K562 (cell line): ENCODE data around the gene PKD1. TPM values are rescaled to one million over a fixed set of nuclear protein-coding genes. Genes with fewer than 3 reads are reported as not detected.

Experiments
- ATF1 ChIP-seq, 2 experiments: fragments of 450-650 bp in 1 of 2; IDR thresholded peaks; 2 replicates each; pipeline ENCODE4 v1.6.1; 2016; ENCODE audit warnings: missing compliant biosample characterization in 1 of 2, missing genetic modification characterization in 1 of 2
- CREM ChIP-seq: IDR thresholded peaks from 2 replicates; pipeline ENCODE4 v1.6.1; 2014; ENCODE audit warnings: antibody characterized with exemption, low read depth
- ESRRB ChIP-seq: fragments of 250-450 bp; sonication (Bioruptor Pico); IDR thresholded peaks from 2 replicates; pipeline ENCODE4 v1.5.0; 2020; ENCODE audit warnings: mild to moderate bottlenecking, moderate library complexity, borderline replicate concordance
- HDAC2 ChIP-seq: fragments of 450-650 bp; IDR thresholded peaks from 2 replicates; pipeline ENCODE4 v1.6.1; 2016; ENCODE audit warnings: mild to moderate bottlenecking
- HMG20A ChIP-seq: fragments of 450-650 bp; formaldehyde crosslinking; conservative IDR thresholded peaks from 2 replicates; pipeline ENCODE4 v1.4.0; 2020; ENCODE audit warnings: mild to moderate bottlenecking, mixed read lengths
- HMGN3 ChIP-seq: IDR thresholded peaks from 2 replicates; pipeline ENCODE4 v1.6.1; 2011; ENCODE audit warnings: borderline replicate concordance, low read depth, mild to moderate bottlenecking, mixed read lengths, low read length; ENCODE audit not compliant: insufficient read length; ENCODE audit errors: extremely low read depth
- KLF1 ChIP-seq: fragments of 450-650 bp; IDR thresholded peaks from 2 replicates; pipeline ENCODE4 v1.6.1; 2016; ENCODE audit warnings: missing genetic modification characterization, missing compliant biosample characterization
- L3MBTL2 ChIP-seq: fragments of 450-650 bp; IDR thresholded peaks from 2 replicates; pipeline ENCODE4 v1.6.1; 2016; ENCODE audit warnings: mild to moderate bottlenecking, moderate library complexity
- SIN3A ChIP-seq, 2 experiments: fragments of 150-350 bp in 1 of 2; IDR thresholded peaks; 2 replicates each; pipeline ENCODE4 v1.6.1; 2011 to 2016; ENCODE audit warnings: borderline replicate concordance in 2 of 2, low read depth in 2 of 2, low read length in 2 of 2, mild to moderate bottlenecking in 2 of 2, moderate library complexity in 2 of 2; ENCODE audit not compliant: control insufficient read depth in 1 of 2
- SMAD3 ChIP-seq: fragments of 450-650 bp; formaldehyde crosslinking; conservative IDR thresholded peaks from 2 replicates; pipeline ENCODE4 v1.4.0; 2020; ENCODE audit warnings: mild to moderate bottlenecking
- TCF7L2 ChIP-seq: fragments of 150-350 bp; IDR thresholded peaks from 2 replicates; pipeline ENCODE4 v1.6.1; 2016; ENCODE audit warnings: low read depth, mild to moderate bottlenecking, low read length, moderate library complexity
- polyA plus RNA-seq, 8 experiments: library from polyadenylated mRNA; depleted of rRNA in 4 of 8; stranded (reverse) in 5 of 8; unstranded in 3 of 8; fragments of >200 nt; fragmentation: Nextera tagmentation in 2 of 8; fragmentation: Illumina TruSeq in 1 of 8; extraction: Ambion mirVana in 2 of 8; extraction: Trizol in 1 of 8; gene quantifications; 2 replicates each; pipeline versions ENCODE4 v1.2.1 to v1.2.3, GENCODE V29; 2011 to 2014; ENCODE audit warnings: inconsistent platforms in 1 of 8, missing spikeins in 1 of 8
- total RNA-seq, 7 experiments: library from RNA; depleted of rRNA in 6 of 7; stranded (reverse); fragments of >200 nt in 6 of 7; fragmentation: Illumina TruSeq in 2 of 7; extraction: Trizol in 2 of 7; gene quantifications; 2 replicates each; pipeline versions ENCODE4 v1.2.1 to v1.2.3, GENCODE V29; 2011 to 2021; ENCODE audit warnings: low replicate concordance in 1 of 7
- TF ChIP-seq, protein P1 (sequence below): sonication (generic); formaldehyde crosslinking; IDR thresholded peaks from 2 replicates; pipeline ENCODE4 v1.5.0; 2020; ENCODE audit warnings: missing genetic modification reagents
- TF ChIP-seq, protein P2 (sequence below): fragments of 250-450 bp; sonication (Bioruptor Pico); IDR thresholded peaks from 2 replicates; pipeline ENCODE4 v1.4.0; 2020
- TF ChIP-seq, protein P3 (sequence below), 2 experiments: fragments of 450-650 bp; IDR thresholded peaks; 2 replicates each; pipeline ENCODE4 v1.6.1; 2018; ENCODE audit warnings: mild to moderate bottlenecking in 2 of 2, low read depth in 1 of 2; ENCODE audit not compliant: partially characterized antibody in 2 of 2
- TF ChIP-seq, protein P4 (sequence below): sonication (generic); formaldehyde crosslinking; IDR thresholded peaks from 2 replicates; pipeline ENCODE4 v1.9.0; 2022; ENCODE audit warnings: mild to moderate bottlenecking, missing genetic modification reagents

Gene PKD1
- total and polyA plus RNA-seq, 9 of the 15 experiments (the other 6 are each of a cell fraction or from before 2014, with no cell fraction given), result 0.23 to 93.5 (median 12.6) TPM

DNA sequence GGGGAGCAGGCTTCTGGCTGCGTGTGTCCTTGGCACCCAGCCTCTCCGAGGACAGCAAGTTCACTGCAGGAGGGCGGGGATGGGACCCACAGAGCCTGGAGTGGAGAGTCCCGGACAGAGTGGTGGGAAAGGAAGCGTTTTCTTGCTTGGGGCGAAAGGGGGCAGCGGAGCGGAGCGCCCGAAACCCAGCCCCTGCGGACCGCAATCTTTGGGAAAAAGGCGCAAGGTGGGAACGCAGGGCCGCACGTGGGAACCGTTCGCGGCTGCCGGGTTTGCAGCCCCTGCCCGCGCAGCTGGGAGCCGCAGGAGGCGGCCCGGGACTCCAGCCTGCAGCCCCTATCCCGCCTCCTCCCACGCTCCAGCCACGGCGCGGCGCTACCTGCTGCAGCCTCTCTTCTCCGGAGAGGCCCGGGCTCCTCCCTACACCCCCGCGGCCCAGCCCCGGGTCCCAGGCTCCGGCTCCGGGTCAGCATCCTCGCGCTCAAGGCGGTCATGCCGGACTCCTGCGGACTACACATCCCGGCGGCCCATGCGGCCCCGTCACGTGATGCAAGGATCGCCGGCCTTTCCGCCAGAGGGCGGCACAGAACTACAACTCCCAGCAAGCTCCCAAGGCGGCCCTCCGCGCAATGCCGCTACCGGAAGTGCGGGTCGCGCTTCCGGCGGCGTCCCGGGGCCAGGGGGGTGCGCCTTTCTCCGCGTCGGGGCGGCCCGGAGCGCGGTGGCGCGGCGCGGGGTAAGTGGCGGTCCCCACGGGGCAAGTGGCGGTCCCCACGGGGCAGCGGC, 88.2 kb downstream of the PKD1 start, which contains the start of the genes NTHL1 and TSC2 (continued):
- no peak for TF ChIP-seq HMG20A
- peak; percentile 90; the same call in 1 of the 2 replicates for TF ChIP-seq SMAD3 (CRISPR knock-in tag)
- peak; percentile 71 to 77; a peak in 3 of 4 replicates for TF ChIP-seq SIN3A (IDR thresholded peaks at IDR 0.05; ENCODE audit: borderline replicate concordance in 2 of 2, control insufficient read depth in 1 of 2, low read depth in 2 of 2, low read length in 2 of 2)
- TF ChIP-seq CREM, result peak; percentile 93
- no peak for TF ChIP-seq ATF1 (CRISPR knock-in tag; IDR thresholded peaks at IDR 0.05)
- TF ChIP-seq ATF1 (tag; IDR thresholded peaks at IDR 0.05), result peak; percentile 92
- TF ChIP-seq, protein P1, sequence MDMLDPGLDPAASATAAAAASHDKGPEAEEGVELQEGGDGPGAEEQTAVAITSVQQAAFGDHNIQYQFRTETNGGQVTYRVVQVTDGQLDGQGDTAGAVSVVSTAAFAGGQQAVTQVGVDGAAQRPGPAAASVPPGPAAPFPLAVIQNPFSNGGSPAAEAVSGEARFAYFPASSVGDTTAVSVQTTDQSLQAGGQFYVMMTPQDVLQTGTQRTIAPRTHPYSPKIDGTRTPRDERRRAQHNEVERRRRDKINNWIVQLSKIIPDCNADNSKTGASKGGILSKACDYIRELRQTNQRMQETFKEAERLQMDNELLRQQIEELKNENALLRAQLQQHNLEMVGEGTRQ (CRISPR knock-in tag), result peak; percentile 100
- TF ChIP-seq, protein P2, sequence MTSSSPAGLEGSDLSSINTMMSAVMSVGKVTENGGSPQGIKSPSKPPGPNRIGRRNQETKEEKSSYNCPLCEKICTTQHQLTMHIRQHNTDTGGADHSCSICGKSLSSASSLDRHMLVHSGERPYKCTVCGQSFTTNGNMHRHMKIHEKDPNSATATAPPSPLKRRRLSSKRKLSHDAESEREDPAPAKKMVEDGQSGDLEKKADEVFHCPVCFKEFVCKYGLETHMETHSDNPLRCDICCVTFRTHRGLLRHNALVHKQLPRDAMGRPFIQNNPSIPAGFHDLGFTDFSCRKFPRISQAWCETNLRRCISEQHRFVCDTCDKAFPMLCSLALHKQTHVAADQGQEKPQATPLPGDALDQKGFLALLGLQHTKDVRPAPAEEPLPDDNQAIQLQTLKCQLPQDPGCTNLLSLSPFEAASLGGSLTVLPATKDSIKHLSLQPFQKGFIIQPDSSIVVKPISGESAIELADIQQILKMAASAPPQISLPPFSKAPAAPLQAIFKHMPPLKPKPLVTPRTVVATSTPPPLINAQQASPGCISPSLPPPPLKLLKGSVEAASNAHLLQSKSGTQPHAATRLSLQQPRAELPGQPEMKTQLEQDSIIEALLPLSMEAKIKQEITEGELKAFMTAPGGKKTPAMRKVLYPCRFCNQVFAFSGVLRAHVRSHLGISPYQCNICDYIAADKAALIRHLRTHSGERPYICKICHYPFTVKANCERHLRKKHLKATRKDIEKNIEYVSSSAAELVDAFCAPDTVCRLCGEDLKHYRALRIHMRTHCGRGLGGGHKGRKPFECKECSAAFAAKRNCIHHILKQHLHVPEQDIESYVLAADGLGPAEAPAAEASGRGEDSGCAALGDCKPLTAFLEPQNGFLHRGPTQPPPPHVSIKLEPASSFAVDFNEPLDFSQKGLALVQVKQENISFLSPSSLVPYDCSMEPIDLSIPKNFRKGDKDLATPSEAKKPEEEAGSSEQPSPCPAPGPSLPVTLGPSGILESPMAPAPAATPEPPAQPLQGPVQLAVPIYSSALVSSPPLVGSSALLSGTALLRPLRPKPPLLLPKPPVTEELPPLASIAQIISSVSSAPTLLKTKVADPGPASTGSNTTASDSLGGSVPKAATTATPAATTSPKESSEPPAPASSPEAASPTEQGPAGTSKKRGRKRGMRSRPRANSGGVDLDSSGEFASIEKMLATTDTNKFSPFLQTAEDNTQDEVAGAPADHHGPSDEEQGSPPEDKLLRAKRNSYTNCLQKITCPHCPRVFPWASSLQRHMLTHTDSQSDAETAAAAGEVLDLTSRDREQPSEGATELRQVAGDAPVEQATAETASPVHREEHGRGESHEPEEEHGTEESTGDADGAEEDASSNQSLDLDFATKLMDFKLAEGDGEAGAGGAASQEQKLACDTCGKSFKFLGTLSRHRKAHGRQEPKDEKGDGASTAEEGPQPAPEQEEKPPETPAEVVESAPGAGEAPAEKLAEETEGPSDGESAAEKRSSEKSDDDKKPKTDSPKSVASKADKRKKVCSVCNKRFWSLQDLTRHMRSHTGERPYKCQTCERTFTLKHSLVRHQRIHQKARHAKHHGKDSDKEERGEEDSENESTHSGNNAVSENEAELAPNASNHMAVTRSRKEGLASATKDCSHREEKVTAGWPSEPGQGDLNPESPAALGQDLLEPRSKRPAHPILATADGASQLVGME (CRISPR knock-in tag), result 0 out of 2 replicates have a peak, but pooled peaks have one; percentile 53
- peak; percentile 69 for TF ChIP-seq KLF1 (tag)
- TF ChIP-seq HDAC2, result peak; percentile 62; the same call in 1 of the 2 replicates
- peak; percentile 86 for TF ChIP-seq L3MBTL2
- peak; percentile 51 for TF ChIP-seq HMGN3
- TF ChIP-seq, protein P3, sequence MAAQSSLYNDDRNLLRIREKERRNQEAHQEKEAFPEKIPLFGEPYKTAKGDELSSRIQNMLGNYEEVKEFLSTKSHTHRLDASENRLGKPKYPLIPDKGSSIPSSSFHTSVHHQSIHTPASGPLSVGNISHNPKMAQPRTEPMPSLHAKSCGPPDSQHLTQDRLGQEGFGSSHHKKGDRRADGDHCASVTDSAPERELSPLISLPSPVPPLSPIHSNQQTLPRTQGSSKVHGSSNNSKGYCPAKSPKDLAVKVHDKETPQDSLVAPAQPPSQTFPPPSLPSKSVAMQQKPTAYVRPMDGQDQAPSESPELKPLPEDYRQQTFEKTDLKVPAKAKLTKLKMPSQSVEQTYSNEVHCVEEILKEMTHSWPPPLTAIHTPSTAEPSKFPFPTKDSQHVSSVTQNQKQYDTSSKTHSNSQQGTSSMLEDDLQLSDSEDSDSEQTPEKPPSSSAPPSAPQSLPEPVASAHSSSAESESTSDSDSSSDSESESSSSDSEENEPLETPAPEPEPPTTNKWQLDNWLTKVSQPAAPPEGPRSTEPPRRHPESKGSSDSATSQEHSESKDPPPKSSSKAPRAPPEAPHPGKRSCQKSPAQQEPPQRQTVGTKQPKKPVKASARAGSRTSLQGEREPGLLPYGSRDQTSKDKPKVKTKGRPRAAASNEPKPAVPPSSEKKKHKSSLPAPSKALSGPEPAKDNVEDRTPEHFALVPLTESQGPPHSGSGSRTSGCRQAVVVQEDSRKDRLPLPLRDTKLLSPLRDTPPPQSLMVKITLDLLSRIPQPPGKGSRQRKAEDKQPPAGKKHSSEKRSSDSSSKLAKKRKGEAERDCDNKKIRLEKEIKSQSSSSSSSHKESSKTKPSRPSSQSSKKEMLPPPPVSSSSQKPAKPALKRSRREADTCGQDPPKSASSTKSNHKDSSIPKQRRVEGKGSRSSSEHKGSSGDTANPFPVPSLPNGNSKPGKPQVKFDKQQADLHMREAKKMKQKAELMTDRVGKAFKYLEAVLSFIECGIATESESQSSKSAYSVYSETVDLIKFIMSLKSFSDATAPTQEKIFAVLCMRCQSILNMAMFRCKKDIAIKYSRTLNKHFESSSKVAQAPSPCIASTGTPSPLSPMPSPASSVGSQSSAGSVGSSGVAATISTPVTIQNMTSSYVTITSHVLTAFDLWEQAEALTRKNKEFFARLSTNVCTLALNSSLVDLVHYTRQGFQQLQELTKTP (IDR thresholded peaks at IDR 0.05; ENCODE audit: low read depth in 1 of 2, partially characterized antibody in 2 of 2), result peak in 1 of 2 experiments; percentile 95
- TF ChIP-seq TCF7L2, result 0 out of 2 replicates have a peak, but pooled peaks have one; percentile 6
- TF ChIP-seq, protein P4, sequence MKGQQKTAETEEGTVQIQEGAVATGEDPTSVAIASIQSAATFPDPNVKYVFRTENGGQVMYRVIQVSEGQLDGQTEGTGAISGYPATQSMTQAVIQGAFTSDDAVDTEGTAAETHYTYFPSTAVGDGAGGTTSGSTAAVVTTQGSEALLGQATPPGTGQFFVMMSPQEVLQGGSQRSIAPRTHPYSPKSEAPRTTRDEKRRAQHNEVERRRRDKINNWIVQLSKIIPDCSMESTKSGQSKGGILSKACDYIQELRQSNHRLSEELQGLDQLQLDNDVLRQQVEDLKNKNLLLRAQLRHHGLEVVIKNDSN, result peak; percentile 99
- no peak for TF ChIP-seq ESRRB (CRISPR knock-in tag)
